ENCODE data around the gene BAG1. TPM values are rescaled to one million over a fixed set of nuclear protein-coding genes. Genes with fewer than 3 reads are reported as not detected.

BAG1 gene
- total and polyA plus RNA-seq, 2 donors from 2014 or later, result 134 to 268 TPM

DNA sequence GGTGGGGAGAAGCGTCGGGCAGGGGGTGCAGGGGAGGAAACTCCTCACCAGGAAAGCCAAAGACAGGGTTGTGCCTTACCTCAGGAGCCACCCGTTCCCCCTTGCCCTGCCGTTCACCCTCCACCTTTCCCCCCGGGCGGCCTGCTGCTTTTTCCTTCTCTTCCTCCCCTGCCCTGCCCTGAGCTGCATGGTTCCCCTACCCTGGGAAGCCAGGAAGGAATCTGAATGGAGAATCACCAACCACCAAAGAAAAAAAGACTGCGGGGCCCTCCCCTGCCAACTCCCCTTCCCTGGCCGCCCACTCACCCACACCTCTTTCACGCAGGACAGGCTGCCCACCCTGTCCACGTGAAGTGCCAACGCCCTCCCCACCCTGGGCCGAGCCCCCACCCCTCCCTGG lies 25.0 kb upstream of the BAG1 start:
- peak overlapping the region in 1 of 3 donors; percentile 97 for H3K9ac ChIP-seq (ENCODE audit: low read length in 3 of 3)
- H3K4me1 ChIP-seq (ENCODE audit: control insufficient read depth in 2 of 3, insufficient read depth in 2 of 3, low read depth in 1 of 3, low read length in 3 of 3), result peaks cover 0 to 16% (median 13%) of the 10 kb centered on the region in 3 donors
- TF ChIP-seq, protein P1, sequence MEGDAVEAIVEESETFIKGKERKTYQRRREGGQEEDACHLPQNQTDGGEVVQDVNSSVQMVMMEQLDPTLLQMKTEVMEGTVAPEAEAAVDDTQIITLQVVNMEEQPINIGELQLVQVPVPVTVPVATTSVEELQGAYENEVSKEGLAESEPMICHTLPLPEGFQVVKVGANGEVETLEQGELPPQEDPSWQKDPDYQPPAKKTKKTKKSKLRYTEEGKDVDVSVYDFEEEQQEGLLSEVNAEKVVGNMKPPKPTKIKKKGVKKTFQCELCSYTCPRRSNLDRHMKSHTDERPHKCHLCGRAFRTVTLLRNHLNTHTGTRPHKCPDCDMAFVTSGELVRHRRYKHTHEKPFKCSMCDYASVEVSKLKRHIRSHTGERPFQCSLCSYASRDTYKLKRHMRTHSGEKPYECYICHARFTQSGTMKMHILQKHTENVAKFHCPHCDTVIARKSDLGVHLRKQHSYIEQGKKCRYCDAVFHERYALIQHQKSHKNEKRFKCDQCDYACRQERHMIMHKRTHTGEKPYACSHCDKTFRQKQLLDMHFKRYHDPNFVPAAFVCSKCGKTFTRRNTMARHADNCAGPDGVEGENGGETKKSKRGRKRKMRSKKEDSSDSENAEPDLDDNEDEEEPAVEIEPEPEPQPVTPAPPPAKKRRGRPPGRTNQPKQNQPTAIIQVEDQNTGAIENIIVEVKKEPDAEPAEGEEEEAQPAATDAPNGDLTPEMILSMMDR (IDR thresholded peaks at IDR 0.05; ENCODE audit: borderline replicate concordance, extremely low read depth, insufficient read depth), result no peak
- FAIRE-seq (no peak), DNase-seq (peak in 4 of 5 donors; percentile 15 to 69 (median 36))
- H3K36me3 ChIP-seq (ENCODE audit: control insufficient read depth in 2 of 3, insufficient read depth in 3 of 3, low read length in 3 of 3), result peaks cover 0 to 1% (median 0%) of the 10 kb centered on the region in 3 donors
- no peaks in the 10 kb centered on the region for H3K9me3 ChIP-seq (ENCODE audit: control insufficient read depth in 2 of 3, insufficient read depth in 1 of 3, low read length in 3 of 3)
- no peaks in the 10 kb centered on the region for H3K27me3 ChIP-seq (ENCODE audit: control insufficient read depth, insufficient read depth, low read length)
- peak overlapping the region; percentile 99 to 100 for H3K27ac ChIP-seq (ENCODE audit: low read depth in 2 of 2, low read length in 2 of 2)
- peak overlapping the region; percentile 25 to 100 (median 96) for H3K4me3 ChIP-seq (ENCODE audit: low read length in 3 of 3)
- intact Hi-C loops (cut with DNase I), result no loop called here

DNA sequence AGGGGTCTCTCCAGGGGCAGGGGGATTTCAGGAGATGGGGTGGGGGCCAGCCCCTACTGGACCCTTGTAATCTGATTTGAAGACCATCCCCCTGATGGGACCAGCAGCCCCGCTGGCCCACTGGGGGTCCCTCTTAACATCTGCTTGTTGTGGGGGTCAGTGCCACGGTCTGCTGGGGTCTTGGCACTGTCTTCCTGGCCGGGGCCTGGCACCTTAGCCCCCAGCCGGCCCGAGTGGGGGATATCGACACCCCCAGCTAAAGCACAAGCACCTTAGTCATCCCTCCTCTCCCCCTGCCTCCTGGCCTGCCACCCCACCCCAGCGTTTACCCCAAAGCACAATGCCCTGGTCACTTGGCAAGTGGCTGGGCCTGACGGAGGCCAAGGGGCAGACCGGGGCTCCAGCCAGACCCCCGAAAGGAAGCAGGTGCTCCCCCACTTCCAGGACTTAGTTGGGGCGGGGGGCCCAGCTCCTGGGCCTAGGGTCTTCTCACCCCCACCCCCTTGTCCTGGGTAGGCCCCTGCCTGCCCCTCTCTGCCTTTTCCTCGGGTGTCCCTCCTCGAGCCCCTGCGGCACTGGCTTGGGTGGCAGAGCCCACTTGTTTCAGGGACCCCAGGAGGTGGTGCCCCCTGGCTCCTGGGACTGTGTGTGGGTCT lies 24.4 kb upstream of the BAG1 start:
- Histone ChIP-seq H3K9ac (ENCODE audit: low read length in 3 of 3) (peak overlapping the region in 1 of 3 donors; percentile 97), H3K27ac (ENCODE audit: low read depth in 2 of 2, low read length in 2 of 2) (peak overlapping the region; percentile 99 to 100), H3K27me3 (ENCODE audit: control insufficient read depth, insufficient read depth, low read length) (no peaks in the 10 kb centered on the region), H3K4me1 (ENCODE audit: control insufficient read depth in 2 of 3, insufficient read depth in 2 of 3, low read depth in 1 of 3, low read length in 3 of 3) (peaks cover 0 to 15% (median 13%) of the 10 kb centered on the region in 3 donors), H3K4me3 (ENCODE audit: low read length in 3 of 3) (peak overlapping the region in 1 of 3 donors; percentile 96), H3K9me3 (ENCODE audit: control insufficient read depth in 2 of 3, insufficient read depth in 1 of 3, low read length in 3 of 3) (no peaks in the 10 kb centered on the region), H3K36me3 (ENCODE audit: control insufficient read depth in 2 of 3, insufficient read depth in 3 of 3, low read length in 3 of 3) (peaks cover 0 to under 1% (median 0%) of the 10 kb centered on the region in 3 donors)
- intact Hi-C loops (cut with DNase I), result no loop called here
- FAIRE-seq (no peak), DNase-seq (peak in 3 of 5 donors; percentile 2 to 79 (median 65))
- TF ChIP-seq, protein P1 (IDR thresholded peaks at IDR 0.05; ENCODE audit: borderline replicate concordance, extremely low read depth, insufficient read depth), result no peak

DNA sequence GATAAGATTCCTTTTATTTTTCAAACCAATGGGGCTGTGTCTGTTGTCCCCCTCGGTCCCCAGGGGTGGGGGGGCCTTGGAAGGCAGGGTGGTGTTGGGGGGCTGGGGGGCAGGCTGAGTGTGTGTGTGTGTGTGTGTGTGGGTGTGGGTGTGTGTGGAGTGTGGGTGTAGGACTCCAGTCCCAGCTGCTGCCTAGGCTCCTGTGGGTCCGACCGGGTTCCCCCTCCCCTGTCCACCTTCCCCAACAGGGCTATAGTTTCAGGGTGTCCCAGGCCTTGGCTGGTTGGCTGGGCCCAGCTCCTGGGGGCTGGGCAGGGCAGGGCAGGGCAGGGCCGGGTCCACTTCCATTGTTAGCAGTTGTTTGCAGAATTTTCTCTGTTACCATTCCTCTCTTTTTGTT lies 23.7 kb upstream of the BAG1 start:
- intact Hi-C loops (cut with DNase I), result no loop called here
- H3K9me3 ChIP-seq (ENCODE audit: control insufficient read depth in 2 of 3, insufficient read depth in 1 of 3, low read length in 3 of 3), result no peaks in the 10 kb centered on the region
- DNase-seq, result peak in 1 of 5 donors; percentile 43

More for the DNA sequence above, 23.7 kb upstream of the BAG1 start:
- Histone ChIP-seq H3K36me3 (ENCODE audit: control insufficient read depth in 2 of 3, insufficient read depth in 3 of 3, low read length in 3 of 3) (peaks cover 0 to 3% (median 0%) of the 10 kb centered on the region in 3 donors), H3K4me3 (ENCODE audit: low read length in 3 of 3) (no peak overlapping the region), H3K9ac (ENCODE audit: low read length in 3 of 3) (no peak overlapping the region), H3K27ac (ENCODE audit: low read depth in 2 of 2, low read length in 2 of 2) (no peak overlapping the region), H3K4me1 (ENCODE audit: control insufficient read depth in 2 of 3, insufficient read depth in 2 of 3, low read depth in 1 of 3, low read length in 3 of 3) (peaks cover 0 to 13% (median 12%) of the 10 kb centered on the region in 3 donors), H3K27me3 (ENCODE audit: control insufficient read depth, insufficient read depth, low read length) (no peaks in the 10 kb centered on the region)
- FAIRE-seq, result no peak
- TF ChIP-seq, protein P1 (IDR thresholded peaks at IDR 0.05; ENCODE audit: borderline replicate concordance, extremely low read depth, insufficient read depth), result no peak

Measured in kidney (tissue), 14 donors.